Brain microvascular endothelial cell (primary cell): ENCODE measurements around the gene LDLRAD4.

Source experiments
- DNase-seq: peaks from one replicate; pipeline ENCODE4 v3.0.0-alpha.2; 2020
- H3K27ac ChIP-seq: fragments of 250-450 bp; sonication (Bioruptor Pico); 2 replicates; pipeline ENCODE4 v1.5.1; 2020; ENCODE audit warnings: mild to moderate bottlenecking, moderate library complexity
- H3K27me3 ChIP-seq: fragments of 250-450 bp; sonication (Bioruptor Pico); replicated peaks from 2 replicates; pipeline ENCODE4 v1.5.1; 2020; ENCODE audit warnings: mild to moderate bottlenecking
- H3K36me3 ChIP-seq: fragments of 250-450 bp; sonication (Bioruptor Pico); replicated peaks from 2 replicates; pipeline ENCODE4 v1.5.1; 2020; ENCODE audit warnings: mild to moderate bottlenecking
- H3K4me3 ChIP-seq: 2 replicates; pipeline ENCODE4 v1.5.1; 2011; ENCODE audit warnings: low read depth, mild to moderate bottlenecking, control low read depth, low read length, moderate library complexity
- CTCF ChIP-seq: IDR thresholded peaks from 2 replicates; pipeline ENCODE4 v1.5.1; 2011; ENCODE audit warnings: low read depth, mild to moderate bottlenecking, moderate library complexity, low read length, control low read depth, inconsistent platforms; ENCODE audit errors: missing control alignments
- in situ Hi-C: cut with HindIII; loops from 2 replicates; pipeline ENCODE4 v1.10.0; 2017; ENCODE audit warnings: low sequenced_read_pairs, low pct_ligation_motif_present

Gene LDLRAD4

GRCh38 chr18:13420969-13421686 lies 202.6 kb downstream of the LDLRAD4 start:
- no peak for TF ChIP-seq CTCF
- in situ Hi-C loops = no loop called here
- H3K27me3 ChIP-seq = no peaks in the 10 kb centered on the region
- no peaks in the 10 kb centered on the region for H3K36me3 ChIP-seq
- no peak overlapping the region for H3K4me3 ChIP-seq
- no peak overlapping the region for H3K27ac ChIP-seq
- DNase-seq = no peak

- Histone ChIP-seq H3K27ac (no peak overlapping the region), H3K4me3 (no peak overlapping the region), H3K36me3 (no peaks in the 10 kb centered on the region), H3K27me3 (no peaks in the 10 kb centered on the region)
- no peak for TF ChIP-seq CTCF
- DNase-seq = no peak
- in situ Hi-C loops = no loop called here
These were observed 204.1 kb downstream of the LDLRAD4 start for GRCh38 chr18:13422541-13423147.

- no peak for DNase-seq
- TF ChIP-seq CTCF = no peak
- Histone ChIP-seq H3K36me3 (no peaks in the 10 kb centered on the region), H3K27me3 (no peaks in the 10 kb centered on the region), H3K4me3 (no peak overlapping the region), H3K27ac (no peak overlapping the region)
- in situ Hi-C loops = no loop called here
These were observed 204.8 kb downstream of the LDLRAD4 start for GRCh38 chr18:13423352-13423751.

GRCh38 chr18:13424363-13424762 lies 205.8 kb downstream of the LDLRAD4 start:
- no peak for DNase-seq
- Histone ChIP-seq H3K27me3 (no peaks in the 10 kb centered on the region), H3K4me3 (no peak overlapping the region), H3K36me3 (no peaks in the 10 kb centered on the region), H3K27ac (no peak overlapping the region)
- TF ChIP-seq CTCF = no peak
- in situ Hi-C loops = no loop called here

- no peak overlapping the region for H3K4me3 ChIP-seq
- in situ Hi-C loops = no loop called here
- TF ChIP-seq CTCF = no peak
- DNase-seq = no peak
- no peaks in the 10 kb centered on the region for H3K27me3 ChIP-seq
- H3K27ac ChIP-seq = no peak overlapping the region
- no peaks in the 10 kb centered on the region for H3K36me3 ChIP-seq
These were observed 207.0 kb downstream of the LDLRAD4 start for GRCh38 chr18:13425357-13426091.
